Thyroid gland (tissue), 4 donors: ENCODE measurements around the gene FRMD4B.

Experiments
- CTCF ChIP-seq, 6 experiments: fragments of 200-600 bp in 3 of 6; fragments of 450-650 bp in 3 of 6; sonication (generic) in 3 of 6; IDR thresholded peaks; one replicate each; pipeline ENCODE4 v1.5.1; 2016 to 2019; ENCODE audit warnings: antibody characterized with exemption in 6 of 6, mild to moderate bottlenecking in 2 of 6, inconsistent platforms in 1 of 6, moderate library complexity in 1 of 6
- POLR2A ChIP-seq, 2 donors: fragments of 450-650 bp; IDR thresholded peaks; one replicate each; pipeline ENCODE4 v1.6.1; 2017; ENCODE audit warnings: antibody characterized with exemption in 2 of 2, mild to moderate bottlenecking in 2 of 2, moderate library complexity in 1 of 2

- TF ChIP-seq CTCF (IDR thresholded peaks at IDR 0.05) (no peak), POLR2A (IDR thresholded peaks at IDR 0.05) (no peak)
These were observed 26.0 kb downstream of the FRMD4B start for GRCh38 chr3:69359916-69360315.
